ENCODE data around the gene PDE2A. TPM values are rescaled to one million over a fixed set of nuclear protein-coding genes. Genes with fewer than 3 reads are reported as not detected.

The PDE2A gene
- total and polyA plus RNA-seq, 10 of the 15 experiments (the other 5 are each of a cell fraction or from before 2014, with no cell fraction given) = 0.06 to 0.15 (median 0.11) TPM; not detected in 6

- TF ChIP-seq PKNOX1 (IDR thresholded peaks at IDR 0.05) = no peak
- no peak for TF ChIP-seq JUNB (IDR thresholded peaks at IDR 0.05)
- no peak for TF ChIP-seq NR2C2 (IDR thresholded peaks at IDR 0.05; ENCODE audit: borderline replicate concordance, control insufficient read depth, insufficient read length, low read depth)
- no peak for TF ChIP-seq SIN3A (IDR thresholded peaks at IDR 0.05; ENCODE audit: low read depth, low read length)
Observed at GRCh38 chr11:72646024-72646423, 28.2 kb downstream of the PDE2A start (continued).

DNA sequence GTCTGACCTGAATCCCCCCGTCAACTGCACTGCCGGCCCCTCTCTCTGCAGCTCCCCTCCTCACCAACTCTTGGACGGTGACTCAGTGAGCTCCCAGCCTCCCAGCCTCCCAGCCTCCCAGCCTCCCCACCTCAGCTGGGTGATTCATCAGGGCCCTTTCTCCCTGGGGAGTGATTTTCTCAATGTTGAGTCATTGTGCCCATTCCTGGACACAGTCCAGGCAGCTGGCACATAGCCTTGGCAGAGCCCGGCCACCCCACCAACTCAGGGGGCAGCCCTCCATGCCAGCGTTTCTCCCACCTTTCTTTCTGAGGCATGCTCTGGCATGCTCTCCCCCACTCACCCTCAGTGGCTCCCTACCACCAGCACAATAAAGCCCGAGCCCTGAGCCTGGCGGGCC is 30.7 kb downstream of the PDE2A start:
- no peak for ATAC-seq
- H3K4me3 ChIP-seq = no peak overlapping the region
- no peaks in the 10 kb centered on the region for H4K20me1 ChIP-seq (ENCODE audit: control insufficient read depth, insufficient read depth)
- POLR2A ChIA-PET = no interaction called here
- SMC1A ChIA-PET (ENCODE audit: uncharacterized antibody, unreplicated experiment) = no interaction called here
- H3K9me3 ChIP-seq (replicated peaks; ENCODE audit: control insufficient read depth, insufficient read depth, low read length) = no peaks in the 10 kb centered on the region
- in situ Hi-C loops (cut with MboI) = no loop called here
- no peak overlapping the region for H3K9ac ChIP-seq (ENCODE audit: control insufficient read depth, insufficient read depth, low read length)
- CTCF ChIA-PET = interaction anchor here (0.8 to 2.8 kb wide), 9 partner anchors 12 to 172 kb away, joined by 3 to 16 read pairs (median 4); no protein-coding TSS in a partner anchor
- no peak for TF ChIP-seq EED (IDR thresholded peaks at IDR 0.05; ENCODE audit: low read depth)
- no peak for TF ChIP-seq SUPT20H (IDR thresholded peaks at IDR 0.05; ENCODE audit: borderline replicate concordance, control insufficient read depth, low read depth, low read length)
- TF ChIP-seq, protein P1, sequence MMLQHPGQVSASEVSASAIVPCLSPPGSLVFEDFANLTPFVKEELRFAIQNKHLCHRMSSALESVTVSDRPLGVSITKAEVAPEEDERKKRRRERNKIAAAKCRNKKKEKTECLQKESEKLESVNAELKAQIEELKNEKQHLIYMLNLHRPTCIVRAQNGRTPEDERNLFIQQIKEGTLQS (IDR thresholded peaks at IDR 0.05; ENCODE audit: borderline replicate concordance, extremely low read depth, low read depth, low read length) = no peak
- TF ChIP-seq YY1 (IDR thresholded peaks at IDR 0.05; ENCODE audit: low read depth, low read length) = no peak
- no peak for TF ChIP-seq NR2C2 (IDR thresholded peaks at IDR 0.05; ENCODE audit: borderline replicate concordance, control insufficient read depth, insufficient read length, low read depth)
- TF ChIP-seq YBX1 (IDR thresholded peaks at IDR 0.05) = no peak
- TF ChIP-seq RFX5 (IDR thresholded peaks at IDR 0.05; ENCODE audit: low read depth, low read length) = no peak
- TF ChIP-seq ESRRA (IDR thresholded peaks at IDR 0.05; ENCODE audit: low read length) = no peak
- no peak for TF ChIP-seq RCOR1 (conservative IDR thresholded peaks at IDR 0.05; ENCODE audit: low read depth, low read length)
- no peak for TF ChIP-seq NFIC (IDR thresholded peaks at IDR 0.05; ENCODE audit: low read depth, low read length)
- TF ChIP-seq RELA (IDR thresholded peaks at IDR 0.05; ENCODE audit: borderline replicate concordance, partially characterized antibody) = no peak
- TF ChIP-seq FOXK2 (IDR thresholded peaks at IDR 0.05) = no peak
- no peak for TF ChIP-seq MTA3 (IDR thresholded peaks at IDR 0.05; ENCODE audit: borderline replicate concordance, low read length)
- no peak for TF ChIP-seq E2F4 (IDR thresholded peaks at IDR 0.05; ENCODE audit: low read depth, low read length)
- no peak for TF ChIP-seq ZNF622 (IDR thresholded peaks at IDR 0.05)
- no peak for TF ChIP-seq SIN3A (IDR thresholded peaks at IDR 0.05; ENCODE audit: low read depth, low read length)
- RAD21 ChIA-PET (ENCODE audit: unreplicated experiment) = interaction anchor here (1.7 to 2.6 kb wide), 2 partner anchors 25 to 57 kb away, joined by 5 to 12 read pairs; no protein-coding TSS in a partner anchor
- 67% methylated on average over 7 of the region's 7 CpGs for WGBS (ENCODE audit: insufficient coverage, insufficient replicate concordance, low lambda C conversion rate, missing lambda C conversion rate)
- H3K27ac ChIP-seq (ENCODE audit: control insufficient read depth, insufficient read depth) = no peak overlapping the region
- 0 out of 2 replicates have a peak overlapping the region, but pooled peaks have one; percentile 72 for H3K4me2 ChIP-seq (ENCODE audit: control insufficient read depth, insufficient read depth)
- BruUV-seq (replicated peaks) = no TSS peak
- no peaks in the 10 kb centered on the region for H3K36me3 ChIP-seq (ENCODE audit: control insufficient read depth in 2 of 2, insufficient read depth in 2 of 2, low read length in 1 of 2)
- no peaks in the 10 kb centered on the region for H3K79me2 ChIP-seq (ENCODE audit: control insufficient read depth, insufficient read depth, low read length)
- intact Hi-C loops (cut with micrococcal nuclease; ENCODE audit: unreplicated experiment) = loop anchor here (1.0 to 2.0 kb wide), 2 partner anchors 58 to 161 kb away; no protein-coding TSS in a partner anchor
- DNase-seq (ENCODE audit: low read depth, low spot score) = no peak
- no peaks in the 10 kb centered on the region for H3K4me1 ChIP-seq (ENCODE audit: control insufficient read depth, insufficient read depth, low read length)
- H2AFZ ChIP-seq (ENCODE audit: control insufficient read depth, low read depth, low read length) = no peak overlapping the region
- no peak for FAIRE-seq
- H3K27me3 ChIP-seq (replicated peaks in 1 of 2; ENCODE audit: control insufficient read depth in 2 of 2, insufficient read depth in 2 of 2, low read length in 1 of 2) = peaks cover 6 to 9% of the 10 kb centered on the region in 2 experiments; a peak in 3 of 4 replicates
